GM23248 (cell line): ENCODE results near the gene ZNF750. TPM values are rescaled to one million over a fixed set of nuclear protein-coding genes. Genes with fewer than 3 reads are reported as not detected.

Experiments
- DNase-seq: peaks from one replicate; pipeline ENCODE4 v3.0.0-alpha.2; 2015
- H2AFZ ChIP-seq: fragments of 200-600 bp; sonication (generic); 2 replicates; pipeline ENCODE4 v1.6.1; 2016; ENCODE audit warnings: antibody characterized with exemption
- H3F3A ChIP-seq: fragments of 200-600 bp; sonication (generic); 2 replicates; pipeline ENCODE4 v1.6.1; 2016; ENCODE audit warnings: mild to moderate bottlenecking, antibody characterized with exemption, mixed run types; ENCODE audit not compliant: insufficient read depth
- H3K27ac ChIP-seq: fragments of 200-600 bp; sonication (generic); 2 replicates; pipeline ENCODE4 v1.5.1; 2016; ENCODE audit warnings: mild to moderate bottlenecking
- H3K27me3 ChIP-seq: fragments of 200-600 bp; sonication (generic); replicated peaks from 2 replicates; pipeline ENCODE4 v1.6.1; 2016; ENCODE audit warnings: mild to moderate bottlenecking; ENCODE audit not compliant: insufficient read depth
- H3K36me3 ChIP-seq: fragments of 200-600 bp; sonication (generic); 2 replicates; pipeline ENCODE4 v1.6.1; 2016; ENCODE audit warnings: low read depth, mild to moderate bottlenecking
- H3K4me1 ChIP-seq: fragments of 200-600 bp; sonication (generic); 2 replicates; pipeline ENCODE4 v1.6.1; 2016; ENCODE audit warnings: mild to moderate bottlenecking; ENCODE audit not compliant: insufficient read depth
- H3K4me2 ChIP-seq: fragments of 200-600 bp; sonication (generic); one replicate; pipeline ENCODE4 v1.6.1; 2016; ENCODE audit warnings: mild to moderate bottlenecking; ENCODE audit not compliant: unreplicated experiment
- H3K4me3 ChIP-seq: fragments of 200-600 bp; sonication (generic); 2 replicates; pipeline ENCODE4 v1.5.1; 2016; ENCODE audit warnings: mild to moderate bottlenecking
- H3K79me2 ChIP-seq: fragments of 200-600 bp; sonication (generic); 2 replicates; pipeline ENCODE4 v1.6.1; 2016; ENCODE audit warnings: mild to moderate bottlenecking; ENCODE audit not compliant: insufficient read depth
- H3K9ac ChIP-seq: fragments of 200-600 bp; sonication (generic); 2 replicates; pipeline ENCODE4 v1.6.1; 2016; ENCODE audit warnings: mild to moderate bottlenecking
- H3K9me2 ChIP-seq: fragments of 200-600 bp; sonication (generic); 2 replicates; pipeline ENCODE4 v1.6.1; 2016; ENCODE audit warnings: mixed run types, mild to moderate bottlenecking, moderate library complexity; ENCODE audit not compliant: insufficient read depth
- H3K9me3 ChIP-seq: fragments of 200-600 bp; sonication (generic); one replicate; pipeline ENCODE4 v1.6.1; 2017; ENCODE audit warnings: low read depth
- H4K20me1 ChIP-seq: fragments of 200-600 bp; sonication (generic); 2 replicates; pipeline ENCODE4 v1.6.0; 2016; ENCODE audit not compliant: insufficient read depth
- EZH2 ChIP-seq: fragments of 200-600 bp; sonication (generic); IDR thresholded peaks from 2 replicates; pipeline ENCODE4 v1.6.1; 2018; ENCODE audit warnings: antibody characterized with exemption, mild to moderate bottlenecking; ENCODE audit not compliant: insufficient read depth, poor library complexity, severe bottlenecking
- EZH2phosphoT487 ChIP-seq: fragments of 200-600 bp; sonication (generic); IDR thresholded peaks from 2 replicates; pipeline ENCODE4 v1.6.1; 2018; ENCODE audit warnings: antibody characterized with exemption, moderate library complexity, mild to moderate bottlenecking, low read depth; ENCODE audit not compliant: insufficient read depth
- WGBS, 2 experiments: methylation state at CpG; one replicate each; pipeline ENCODE4 v1.1.6; 2015 to 2017; ENCODE audit warnings: low lambda C conversion rate in 2 of 2, low coverage in 1 of 2; ENCODE audit errors: missing lambda C conversion rate in 2 of 2; 5-methylcytosine and 5-hydroxymethylcytosine counted together
- in situ Hi-C: fragments of 300-500 bp; cut with MboI; formaldehyde crosslinking; loops from 2 replicates; pipeline ENCODE4 v1.15.0; 2020
- polyA plus RNA-seq: library from polyadenylated mRNA; unstranded; fragments of >200 nt; fragmentation: Nextera tagmentation; extraction: Ambion mirVana; gene quantifications from 2 replicates; pipeline ENCODE4 v1.2.1, GENCODE V29; 2016
- total RNA-seq: library from RNA; depleted of rRNA; stranded (reverse); fragments of >200 nt; shearing (Covaris generic); gene quantifications from 2 replicates; pipeline ENCODE4 v1.2.3, GENCODE V29; 2014

Gene ZNF750
- total and polyA plus RNA-seq, 2 experiments from 2014 or later, result 0.11 TPM; not detected in 1

DNA sequence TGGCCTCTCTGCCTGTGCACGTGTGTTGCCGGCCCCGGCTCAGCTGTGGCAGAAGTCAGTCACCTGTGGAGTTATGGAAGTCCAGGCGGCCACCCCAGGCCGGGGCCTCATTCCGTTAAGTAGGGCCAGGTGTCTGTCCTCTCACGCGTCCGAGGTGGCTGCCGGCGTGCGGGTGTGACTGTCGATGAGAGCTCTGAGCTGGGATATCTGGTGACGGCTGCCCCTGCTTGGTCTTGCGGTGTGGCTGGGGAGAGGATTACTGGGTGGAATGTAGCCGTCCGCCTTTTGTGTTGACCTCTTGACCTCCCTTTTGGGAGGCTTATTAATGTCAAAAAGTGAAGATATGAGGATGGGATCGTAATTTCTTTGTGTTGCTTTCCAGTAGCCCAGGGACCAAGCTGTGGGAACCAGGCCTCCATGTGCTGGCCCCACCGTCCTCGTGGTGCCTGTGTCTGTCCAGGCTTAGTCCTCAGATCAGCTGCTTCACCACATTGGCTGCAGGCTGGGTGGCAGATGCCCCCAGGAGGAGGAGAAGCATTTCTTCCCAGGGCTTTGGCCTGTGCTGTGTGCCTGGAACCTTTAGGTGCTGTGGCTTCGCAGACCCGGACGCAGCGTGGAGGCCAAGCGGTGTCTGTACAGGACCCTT, 23.0 kb upstream of the ZNF750 start:
- Histone ChIP-seq H3K9me3 (no peaks in the 10 kb centered on the region), H3K4me3 (no peak overlapping the region), H2AFZ (no peak overlapping the region), H3K79me2 (no peaks in the 10 kb centered on the region), H3K9ac (no peak overlapping the region), H4K20me1 (no peaks in the 10 kb centered on the region), H3K9me2 (no peaks in the 10 kb centered on the region), H3F3A (0 out of 2 replicates have a peak, but pooled peaks cover 4% of the 10 kb centered on the region), H3K36me3 (no peaks in the 10 kb centered on the region), H3K27me3 (no peaks in the 10 kb centered on the region), H3K27ac (no peak overlapping the region), H3K4me1 (peaks cover 22% of the 10 kb centered on the region), H3K4me2 (no peak overlapping the region)
- 96 to 98% methylated on average over 23 to 25 of the region's 25 CpGs for WGBS, 2 experiments
- in situ Hi-C loops, result no loop called here
- no peak for TF ChIP-seq EZH2
- no peak for TF ChIP-seq EZH2phosphoT487
- DNase-seq, result no peak

- no peak overlapping the region for H3K27ac ChIP-seq
- in situ Hi-C loops, result no loop called here
- no peaks in the 10 kb centered on the region for H3K79me2 ChIP-seq
- H2AFZ ChIP-seq, result no peak overlapping the region
- no peak overlapping the region for H3K4me3 ChIP-seq
- TF ChIP-seq EZH2phosphoT487, result no peak
- TF ChIP-seq EZH2, result no peak
- H3K4me2 ChIP-seq, result no peak overlapping the region
- H3K9ac ChIP-seq, result no peak overlapping the region
- no peaks in the 10 kb centered on the region for H3K36me3 ChIP-seq
- H3K9me2 ChIP-seq, result no peaks in the 10 kb centered on the region
- H3K27me3 ChIP-seq, result no peaks in the 10 kb centered on the region
- DNase-seq, result no peak
- no peaks in the 10 kb centered on the region for H3F3A ChIP-seq
- peaks cover 20% of the 10 kb centered on the region for H3K4me1 ChIP-seq
- WGBS, 2 experiments, result 96 to 99% methylated on average over 8 of the region's 8 CpGs
- no peaks in the 10 kb centered on the region for H3K9me3 ChIP-seq
- no peaks in the 10 kb centered on the region for H4K20me1 ChIP-seq
Observed at GRCh38 chr17:82862191-82862590, 22.4 kb upstream of the ZNF750 start.

DNA sequence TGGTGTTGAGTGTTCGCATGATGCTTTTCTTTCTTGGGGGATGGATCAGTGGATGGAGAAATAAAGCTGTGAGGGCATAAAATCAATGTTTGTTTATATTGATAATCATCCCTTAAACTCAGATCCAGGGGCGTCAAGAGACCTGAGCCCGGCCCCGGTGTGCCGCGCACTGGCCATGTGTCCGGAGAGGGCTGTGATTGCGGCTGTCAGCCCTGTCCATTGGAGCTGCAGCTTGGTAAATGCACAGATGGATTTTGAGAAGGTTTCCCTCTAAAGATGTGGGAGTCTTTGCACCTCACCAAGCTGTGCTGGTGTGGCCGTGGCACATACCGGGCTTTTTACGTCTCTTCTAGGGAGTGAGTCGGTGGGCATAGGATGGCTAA, 21.6 kb upstream of the ZNF750 start:
- peaks cover 14% of the 10 kb centered on the region for H3K4me1 ChIP-seq
- 97 to 98% methylated on average over 12 of the region's 12 CpGs for WGBS, 2 experiments
- no peak for DNase-seq

DNA sequence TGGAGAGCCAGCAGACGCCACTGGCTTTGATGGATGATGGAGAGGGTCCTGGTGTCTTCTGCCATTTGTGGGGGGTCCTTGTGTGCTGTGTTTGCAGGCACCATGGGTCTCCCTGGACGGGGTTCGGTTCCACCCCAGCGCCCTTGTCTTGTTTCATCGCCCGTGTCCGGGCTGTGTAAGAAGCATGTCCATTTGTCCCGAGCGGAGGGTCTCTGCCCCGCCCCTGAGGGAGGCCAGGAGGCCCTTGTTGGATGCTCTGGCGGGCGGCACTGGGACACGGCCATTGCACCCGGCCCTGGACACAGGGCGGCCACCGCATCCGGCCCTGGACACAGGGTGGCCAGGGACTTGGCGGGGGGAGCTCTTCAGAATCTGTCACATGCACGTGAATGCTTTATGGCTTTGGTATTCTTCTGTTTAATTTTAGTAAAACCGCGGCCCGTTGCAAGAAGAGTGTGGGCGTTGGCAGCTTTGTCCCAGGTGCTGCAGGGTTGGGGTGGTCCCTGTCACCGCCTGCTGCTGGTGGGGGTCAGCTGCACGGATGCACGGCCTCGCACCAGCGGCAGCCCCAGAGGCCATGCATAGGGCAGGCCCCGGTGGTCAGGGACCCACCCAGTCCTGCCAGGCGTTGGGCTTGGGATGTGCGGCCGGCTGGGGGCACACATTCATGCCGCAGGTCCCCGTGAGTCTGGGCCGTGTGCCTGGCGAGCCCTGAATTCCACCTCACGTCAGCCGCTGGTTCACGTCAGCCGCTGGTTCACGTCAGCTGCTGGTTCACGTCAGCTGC, 21.0 kb upstream of the ZNF750 start:
- no peak for DNase-seq

More for the DNA sequence above, 21.6 kb upstream of the ZNF750 start:
- H3K27me3 ChIP-seq, result no peaks in the 10 kb centered on the region
- H3K4me3 ChIP-seq, result no peak overlapping the region
- H3K9me3 ChIP-seq, result no peaks in the 10 kb centered on the region
- in situ Hi-C loops, result no loop called here
- H3K4me2 ChIP-seq, result no peak overlapping the region
- no peaks in the 10 kb centered on the region for H3K9me2 ChIP-seq
- no peaks in the 10 kb centered on the region for H3K36me3 ChIP-seq
- no peak overlapping the region for H3K9ac ChIP-seq
- TF ChIP-seq EZH2phosphoT487 (no peak), EZH2 (no peak)
- H3K79me2 ChIP-seq, result no peaks in the 10 kb centered on the region
- no peaks in the 10 kb centered on the region for H3F3A ChIP-seq
- H4K20me1 ChIP-seq, result no peaks in the 10 kb centered on the region
- no peak overlapping the region for H3K27ac ChIP-seq
- no peak overlapping the region for H2AFZ ChIP-seq

More for the DNA sequence above, 21.0 kb upstream of the ZNF750 start:
- WGBS, 2 experiments, result 94 to 96% methylated on average over 38 to 42 of the region's 42 CpGs
- Histone ChIP-seq H3K4me1 (peaks cover 14% of the 10 kb centered on the region), H3K27ac (no peak overlapping the region), H3K9ac (no peak overlapping the region), H3F3A (no peaks in the 10 kb centered on the region), H3K27me3 (no peaks in the 10 kb centered on the region), H3K36me3 (no peaks in the 10 kb centered on the region), H3K9me3 (no peaks in the 10 kb centered on the region), H3K9me2 (no peaks in the 10 kb centered on the region), H3K4me2 (no peak overlapping the region), H3K79me2 (no peaks in the 10 kb centered on the region), H2AFZ (no peak overlapping the region), H3K4me3 (no peak overlapping the region), H4K20me1 (no peaks in the 10 kb centered on the region)
- TF ChIP-seq EZH2phosphoT487 (no peak), EZH2 (no peak)
- in situ Hi-C loops, result no loop called here
